PC-9 (cell line): ENCODE measurements around the gene ADAMTSL3. TPM values are rescaled to one million over a fixed set of nuclear protein-coding genes. Genes with fewer than 3 reads are reported as not detected.

Experiments used
- BruUV-seq: library from RNA; stranded (reverse); fragments of 400-500 nt; replicated peaks from 2 replicates; lab custom pipeline; 2021; lab: Mats Ljungman, UMichigan
- CTCF ChIA-PET: fragments of 300-600 bp; sonication (Branson Sonifier 250); formaldehyde crosslinking; loops from one replicate; lab custom pipeline; 2022; ENCODE audit warnings: antibody characterized with exemption; lab: Charles Lee
- POLR2A ChIA-PET: fragments of 300-600 bp; sonication (Branson Sonifier 250); formaldehyde crosslinking; loops from one replicate; lab custom pipeline; 2022; ENCODE audit warnings: antibody characterized with exemption; ENCODE audit not compliant: unreplicated experiment; lab: Charles Lee
- DNase-seq, 2 experiments: peaks; one replicate each; pipeline versions ENCODE4 v3.0.0 to v3.0.0-alpha.2; 2015 to 2022; ENCODE audit warnings: mixed read lengths in 1 of 2
- H2AFZ ChIP-seq: fragments of 200-600 bp; sonication (generic); 2 replicates; pipeline ENCODE4 v1.8.1; 2017; ENCODE audit warnings: antibody characterized with exemption
- H3F3A ChIP-seq: fragments of 200-600 bp; sonication (generic); 2 replicates; pipeline ENCODE4 v1.8.1; 2017; ENCODE audit warnings: antibody characterized with exemption, mild to moderate bottlenecking, low read depth; ENCODE audit not compliant: insufficient read depth
- H3K27ac ChIP-seq: fragments of 200-600 bp; sonication (generic); 2 replicates; pipeline ENCODE4 v1.6.1; 2016; ENCODE audit warnings: mixed run types
- H3K27me3 ChIP-seq: fragments of 200-600 bp; sonication (generic); 2 replicates; pipeline ENCODE4 v1.6.1; 2016; ENCODE audit warnings: low read depth, mixed run types; ENCODE audit not compliant: insufficient read depth
- H3K36me3 ChIP-seq: fragments of 200-600 bp; sonication (generic); 2 replicates; pipeline ENCODE4 v1.6.1; 2016; ENCODE audit warnings: low read depth, mixed run types
- H3K4me1 ChIP-seq: fragments of 200-600 bp; sonication (generic); replicated peaks from 2 replicates; pipeline ENCODE4 v1.6.1; 2016; ENCODE audit warnings: mixed run types; ENCODE audit not compliant: insufficient read depth
- H3K4me2 ChIP-seq: fragments of 200-600 bp; sonication (generic); 2 replicates; pipeline ENCODE4 v1.6.1; 2017; ENCODE audit warnings: mixed run types
- H3K4me3 ChIP-seq: fragments of 200-600 bp; sonication (generic); 2 replicates; pipeline ENCODE4 v1.6.1; 2016; ENCODE audit warnings: mixed run types
- H3K79me2 ChIP-seq: fragments of 200-600 bp; sonication (generic); 2 replicates; pipeline ENCODE4 v1.6.1; 2017; ENCODE audit warnings: low read depth, mixed run types
- H3K9me2 ChIP-seq: fragments of 200-600 bp; sonication (generic); 2 replicates; pipeline ENCODE4 v1.8.1; 2017; ENCODE audit warnings: mild to moderate bottlenecking; ENCODE audit not compliant: insufficient read depth
- H3K9me3 ChIP-seq: fragments of 200-600 bp; sonication (generic); 2 replicates; pipeline ENCODE4 v1.8.1; 2016; ENCODE audit warnings: low read depth; ENCODE audit not compliant: insufficient read depth
- H4K20me1 ChIP-seq: fragments of 200-600 bp; sonication (generic); 2 replicates; pipeline ENCODE4 v1.8.1; 2017; ENCODE audit not compliant: insufficient read depth
- EZH2 ChIP-seq: fragments of 200-600 bp; sonication (generic); IDR thresholded peaks from 2 replicates; pipeline ENCODE4 v1.8.0; 2017; ENCODE audit warnings: antibody characterized with exemption, low read depth
- intact Hi-C: fragments of 100-400 bp; cut with micrococcal nuclease; formaldehyde crosslinking; loops from one replicate; pipeline ENCODE4 v1.10.0; 2022; ENCODE audit not compliant: unreplicated experiment
- total RNA-seq: library from RNA; stranded (reverse); gene quantifications from 2 replicates; pipeline ENCODE4 v1.2.3, GENCODE V29; 2021
- TF ChIP-seq, protein P1 (sequence below): fragments of 200-600 bp; sonication (generic); conservative IDR thresholded peaks from 2 replicates; pipeline ENCODE4 v1.6.1; 2017; ENCODE audit warnings: mixed run types, antibody characterized with exemption, mild to moderate bottlenecking, moderate library complexity

The ADAMTSL3 gene
- total RNA-seq, 1 experiment from 2014 or later: 5.0 TPM

DNA sequence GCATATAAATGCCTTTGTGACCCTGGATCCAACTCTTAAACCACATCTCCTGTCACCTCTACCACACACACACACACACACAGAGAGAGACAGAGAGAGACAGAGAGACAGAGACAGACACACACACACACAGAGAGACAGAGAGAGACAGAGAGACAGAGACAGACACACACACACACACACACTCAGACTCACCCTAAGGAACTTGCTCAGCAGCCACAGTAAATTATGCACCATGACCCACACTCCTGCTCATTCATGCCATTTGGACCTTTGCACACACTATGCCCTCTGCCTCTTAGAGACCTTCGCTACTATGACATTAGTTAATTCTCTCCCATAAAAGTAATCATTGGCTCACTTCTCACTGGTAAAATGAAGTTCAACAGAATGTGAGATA lies 275.7 kb downstream of the ADAMTSL3 start:
- no peaks in the 10 kb centered on the region for H3K9me3 ChIP-seq
- no peaks in the 10 kb centered on the region for H3K4me1 ChIP-seq
- H3K9me2 ChIP-seq: no peaks in the 10 kb centered on the region
- H3K4me2 ChIP-seq: no peak overlapping the region
- no peaks in the 10 kb centered on the region for H3K36me3 ChIP-seq
- no peaks in the 10 kb centered on the region for H3K27me3 ChIP-seq
- ChIA-PET CTCF (no interaction called here), POLR2A (no interaction called here)
- no peak for TF ChIP-seq EZH2
- TF ChIP-seq, protein P1, sequence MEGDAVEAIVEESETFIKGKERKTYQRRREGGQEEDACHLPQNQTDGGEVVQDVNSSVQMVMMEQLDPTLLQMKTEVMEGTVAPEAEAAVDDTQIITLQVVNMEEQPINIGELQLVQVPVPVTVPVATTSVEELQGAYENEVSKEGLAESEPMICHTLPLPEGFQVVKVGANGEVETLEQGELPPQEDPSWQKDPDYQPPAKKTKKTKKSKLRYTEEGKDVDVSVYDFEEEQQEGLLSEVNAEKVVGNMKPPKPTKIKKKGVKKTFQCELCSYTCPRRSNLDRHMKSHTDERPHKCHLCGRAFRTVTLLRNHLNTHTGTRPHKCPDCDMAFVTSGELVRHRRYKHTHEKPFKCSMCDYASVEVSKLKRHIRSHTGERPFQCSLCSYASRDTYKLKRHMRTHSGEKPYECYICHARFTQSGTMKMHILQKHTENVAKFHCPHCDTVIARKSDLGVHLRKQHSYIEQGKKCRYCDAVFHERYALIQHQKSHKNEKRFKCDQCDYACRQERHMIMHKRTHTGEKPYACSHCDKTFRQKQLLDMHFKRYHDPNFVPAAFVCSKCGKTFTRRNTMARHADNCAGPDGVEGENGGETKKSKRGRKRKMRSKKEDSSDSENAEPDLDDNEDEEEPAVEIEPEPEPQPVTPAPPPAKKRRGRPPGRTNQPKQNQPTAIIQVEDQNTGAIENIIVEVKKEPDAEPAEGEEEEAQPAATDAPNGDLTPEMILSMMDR: no peak
- H3K27ac ChIP-seq: no peak overlapping the region
- BruUV-seq: no TSS peak
- H4K20me1 ChIP-seq: no peaks in the 10 kb centered on the region
- no peaks in the 10 kb centered on the region for H3K79me2 ChIP-seq
- intact Hi-C loops: no loop called here
- DNase-seq: no peak
- H3K4me3 ChIP-seq: no peak overlapping the region
- H2AFZ ChIP-seq: no peak overlapping the region
- no peaks in the 10 kb centered on the region for H3F3A ChIP-seq

GRCh38 chr15:83930392-83931212 lies 276.7 kb downstream of the ADAMTSL3 start:
- Histone ChIP-seq H3K4me2 (no peak overlapping the region), H3K27me3 (no peaks in the 10 kb centered on the region), H3K79me2 (no peaks in the 10 kb centered on the region), H3F3A (no peaks in the 10 kb centered on the region), H4K20me1 (no peaks in the 10 kb centered on the region), H3K4me3 (no peak overlapping the region), H3K9me2 (no peaks in the 10 kb centered on the region), H3K36me3 (no peaks in the 10 kb centered on the region), H3K4me1 (no peaks in the 10 kb centered on the region), H3K27ac (no peak overlapping the region), H2AFZ (no peak overlapping the region), H3K9me3 (no peaks in the 10 kb centered on the region)
- no peak for DNase-seq
- CTCF ChIA-PET: no interaction called here
- intact Hi-C loops: no loop called here
- BruUV-seq: no TSS peak
- TF ChIP-seq, protein P1: no peak
- TF ChIP-seq EZH2: no peak
- POLR2A ChIA-PET: no interaction called here

DNA sequence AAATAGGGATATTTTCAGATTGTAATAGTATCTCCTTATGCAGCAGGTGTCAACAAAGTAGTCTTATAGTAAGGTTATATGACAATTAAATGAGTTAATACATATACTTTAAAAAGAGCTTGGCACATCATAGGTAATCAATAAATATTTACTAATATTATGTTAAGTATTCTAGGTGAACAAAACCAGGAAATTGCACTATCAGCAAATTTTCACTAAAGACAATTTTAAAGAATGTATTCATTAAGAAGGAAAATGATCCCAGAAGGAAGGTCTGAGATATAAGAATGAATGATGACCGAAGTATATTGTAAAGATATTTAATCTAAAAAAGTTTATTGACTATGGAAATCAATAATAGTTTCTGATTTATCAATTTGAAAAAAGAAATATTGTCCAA lies 281.9 kb downstream of the ADAMTSL3 start:
- H3K36me3 ChIP-seq: no peaks in the 10 kb centered on the region
- POLR2A ChIA-PET: no interaction called here
- no peaks in the 10 kb centered on the region for H3K9me3 ChIP-seq
- no peaks in the 10 kb centered on the region for H3K79me2 ChIP-seq
- DNase-seq: no peak
- TF ChIP-seq, protein P1: no peak
- no peak for TF ChIP-seq EZH2
- no peaks in the 10 kb centered on the region for H3K27me3 ChIP-seq
- no peaks in the 10 kb centered on the region for H3K4me1 ChIP-seq
- no peaks in the 10 kb centered on the region for H3F3A ChIP-seq
- H4K20me1 ChIP-seq: no peaks in the 10 kb centered on the region
- no peak overlapping the region for H3K4me3 ChIP-seq
- H3K27ac ChIP-seq: no peak overlapping the region
- intact Hi-C loops: no loop called here
- H3K4me2 ChIP-seq: no peak overlapping the region
- BruUV-seq: no TSS peak
- no peak overlapping the region for H2AFZ ChIP-seq
- CTCF ChIA-PET: no interaction called here
- H3K9me2 ChIP-seq: no peaks in the 10 kb centered on the region
